Measurements from ENCODE around the gene ROR1. TPM values are rescaled to one million over a fixed set of nuclear protein-coding genes. Genes with fewer than 3 reads are reported as not detected.

The ROR1 gene
- total RNA-seq, 1 experiment from 2014 or later, result 2.7 TPM

- ATAC-seq, result no peak
- no peaks in the 10 kb centered on the region for H3K79me2 ChIP-seq (ENCODE audit: insufficient read depth, low read length)
- peaks cover 6 to 17% of the 10 kb centered on the region in 2 experiments; a peak in 3 of 4 replicates for H3K4me1 ChIP-seq (ENCODE audit: control insufficient read depth in 1 of 2, insufficient read depth in 2 of 2, low read length in 2 of 2)
- ChIA-PET RAD21 (ENCODE audit: low non-redundant PET in 1 of 2, low total read pairs in 2 of 2, uncharacterized antibody in 2 of 2, unreplicated experiment in 2 of 2) (no interaction called here), POLR2A (no interaction called here), CTCF (no interaction called here)
- no peak overlapping the region for H3K4me2 ChIP-seq (ENCODE audit: low read length)
- H3K27ac ChIP-seq (ENCODE audit: low read depth, low read length), result no peak overlapping the region
- DNase-seq (ENCODE audit: low read depth, low spot score), result no peak
- H3K9ac ChIP-seq (ENCODE audit: low read length), result no peak overlapping the region
- H2AFZ ChIP-seq (ENCODE audit: low read depth, low read length, poor library complexity, severe bottlenecking), result no peak overlapping the region
- no peaks in the 10 kb centered on the region for H3K9me2 ChIP-seq (ENCODE audit: insufficient read depth)
- no peaks in the 10 kb centered on the region for H3K27me3 ChIP-seq (ENCODE audit: insufficient read depth, low read length)
- no peaks in the 10 kb centered on the region for H4K20me1 ChIP-seq (ENCODE audit: insufficient read depth)
- TF ChIP-seq CEBPB (IDR thresholded peaks at IDR 0.05; ENCODE audit: low read depth) (no peak), ZFX (IDR thresholded peaks at IDR 0.05) (no peak), EZH2phosphoT487 (IDR thresholded peaks at IDR 0.05; ENCODE audit: borderline replicate concordance) (no peak), ATF3 (IDR thresholded peaks at IDR 0.05) (no peak)
- H3K9me3 ChIP-seq (ENCODE audit: control insufficient read depth in 1 of 2, insufficient read depth in 1 of 2, low read depth in 1 of 2, low read length in 2 of 2), result 0 out of 4 replicates have a peak, but pooled peaks cover 0 to 5% of the 10 kb centered on the region in 2 experiments
- intact Hi-C loops (cut with micrococcal nuclease), result no loop called here
- H3K36me3 ChIP-seq (ENCODE audit: control insufficient read depth in 1 of 2, insufficient read depth in 2 of 2, low read length in 2 of 2), result no peaks in the 10 kb centered on the region
- BruUV-seq (replicated peaks), result no TSS peak
- H3K4me3 ChIP-seq (replicated peaks in 1 of 2; ENCODE audit: low read depth in 1 of 2, low read length in 2 of 2), result no peak overlapping the region
These were observed 44.6 kb upstream of the ROR1 start for GRCh38 chr1:63729227-63729620.

GRCh38 chr1:63730211-63730610, 43.6 kb upstream of the ROR1 start:
- intact Hi-C loops (cut with micrococcal nuclease), result no loop called here
- no peak for ATAC-seq
- no peak for TF ChIP-seq JUND (IDR thresholded peaks at IDR 0.05)
- TF ChIP-seq EZH2 (IDR thresholded peaks at IDR 0.05), result no peak
- TF ChIP-seq TCF7L2 (IDR thresholded peaks at IDR 0.05; ENCODE audit: borderline replicate concordance, extremely low read depth, insufficient read depth, insufficient read length), result no peak
- TF ChIP-seq POLR2A (IDR thresholded peaks at IDR 0.05; ENCODE audit: borderline replicate concordance, extremely low read depth, insufficient read depth, insufficient read length), result no peak
- no peak for TF ChIP-seq SIN3A (IDR thresholded peaks at IDR 0.05; ENCODE audit: low read depth)
- TF ChIP-seq ZNF274 (IDR thresholded peaks at IDR 0.05; ENCODE audit: low read depth, low read length), result no peak
- no peak for TF ChIP-seq CBX3 (IDR thresholded peaks at IDR 0.05; ENCODE audit: low read depth)
- TF ChIP-seq CEBPB (IDR thresholded peaks at IDR 0.05; ENCODE audit: low read depth), result no peak
- no peak for TF ChIP-seq ATF3 (IDR thresholded peaks at IDR 0.05)
- no peak for TF ChIP-seq EGR1 (IDR thresholded peaks at IDR 0.05; ENCODE audit: low read depth)
- no peak for TF ChIP-seq SP1 (IDR thresholded peaks at IDR 0.05; ENCODE audit: low read depth)
- no peak for TF ChIP-seq CTCF (IDR thresholded peaks at IDR 0.05 in 2 of 3, conservative IDR thresholded peaks at IDR 0.05 in 1 of 3; ENCODE audit: borderline replicate concordance in 1 of 3, insufficient read depth in 1 of 3, low read depth in 2 of 3, low read length in 2 of 3)
- no peak for TF ChIP-seq POLR2AphosphoS5 (IDR thresholded peaks at IDR 0.05; ENCODE audit: low read depth, low read length)
- no peak for TF ChIP-seq REST (IDR thresholded peaks at IDR 0.05; ENCODE audit: low read depth)
- no peak for TF ChIP-seq RAD21 (IDR thresholded peaks at IDR 0.05; ENCODE audit: low read depth)

More at GRCh38 chr1:63730211-63730610, 43.6 kb upstream of the ROR1 start:
- peaks cover 6 to 17% of the 10 kb centered on the region in 2 experiments; a peak in 3 of 4 replicates for H3K4me1 ChIP-seq (ENCODE audit: control insufficient read depth in 1 of 2, insufficient read depth in 2 of 2, low read length in 2 of 2)
- 0 out of 4 replicates have a peak, but pooled peaks cover 0 to 5% of the 10 kb centered on the region in 2 experiments for H3K9me3 ChIP-seq (ENCODE audit: control insufficient read depth in 1 of 2, insufficient read depth in 1 of 2, low read depth in 1 of 2, low read length in 2 of 2)
- RAD21 ChIA-PET (ENCODE audit: low non-redundant PET in 1 of 2, low total read pairs in 2 of 2, uncharacterized antibody in 2 of 2, unreplicated experiment in 2 of 2), result no interaction called here
- no peak overlapping the region for H3K9ac ChIP-seq (ENCODE audit: low read length)
- no peaks in the 10 kb centered on the region for H3K27me3 ChIP-seq (ENCODE audit: insufficient read depth, low read length)
- no TSS peak for BruUV-seq (replicated peaks)
- no peaks in the 10 kb centered on the region for H3K9me2 ChIP-seq (ENCODE audit: insufficient read depth)
- no peak overlapping the region for H2AFZ ChIP-seq (ENCODE audit: low read depth, low read length, poor library complexity, severe bottlenecking)
- DNase-seq (ENCODE audit: low read depth, low spot score), result no peak
- no peaks in the 10 kb centered on the region for H4K20me1 ChIP-seq (ENCODE audit: insufficient read depth)
- no peak overlapping the region for H3K4me2 ChIP-seq (ENCODE audit: low read length)
- CTCF ChIA-PET, result no interaction called here
- H3K27ac ChIP-seq (ENCODE audit: low read depth, low read length), result no peak overlapping the region
- no peaks in the 10 kb centered on the region for H3K79me2 ChIP-seq (ENCODE audit: insufficient read depth, low read length)
- no peak overlapping the region for H3K4me3 ChIP-seq (replicated peaks in 1 of 2; ENCODE audit: low read depth in 1 of 2, low read length in 2 of 2)
- POLR2A ChIA-PET, result interaction anchor here (0.8 kb wide), 1 partner anchor 19 kb away, joined by 3 read pairs; no protein-coding TSS in a partner anchor
- H3K36me3 ChIP-seq (ENCODE audit: control insufficient read depth in 1 of 2, insufficient read depth in 2 of 2, low read length in 2 of 2), result no peaks in the 10 kb centered on the region

Measured in HCT116 (cell line).